Type B pancreatic cell (in vitro differentiated cells): ENCODE results near the gene LNX2. TPM values are rescaled to one million over a fixed set of nuclear protein-coding genes. Genes with fewer than 3 reads are reported as not detected.

Source experiments
- DNase-seq: peaks from one replicate; pipeline ENCODE4 v3.0.0; 2021; ENCODE audit warnings: mixed read lengths; ENCODE audit not compliant: unreplicated experiment; ENCODE audit errors: extremely low spot score
- H3K27ac Mint-ChIP-seq: 2 replicates; pipeline ENCODE4 v1.8.0; 2021; ENCODE audit warnings: mild to moderate bottlenecking, mixed read lengths
- H3K27me3 Mint-ChIP-seq: 2 replicates; pipeline ENCODE4 v1.8.0; 2021; ENCODE audit warnings: mixed read lengths
- H3K36me3 Mint-ChIP-seq: 2 replicates; pipeline ENCODE4 v1.8.0; 2021; ENCODE audit warnings: mixed read lengths
- H3K4me1 Mint-ChIP-seq: one replicate; pipeline ENCODE4 v1.8.0; 2021; ENCODE audit warnings: mixed read lengths; ENCODE audit not compliant: unreplicated experiment
- H3K4me3 Mint-ChIP-seq: 2 replicates; pipeline ENCODE4 v1.8.0; 2021; ENCODE audit warnings: mild to moderate bottlenecking, mixed read lengths
- H3K9me3 Mint-ChIP-seq: 2 replicates; pipeline ENCODE4 v1.8.0; 2021; ENCODE audit warnings: mixed read lengths
- CTCF ChIP-seq: fragments of 200-600 bp; sonication (generic); conservative IDR thresholded peaks from 2 replicates; pipeline ENCODE4 v1.5.0; 2021; ENCODE audit warnings: antibody characterized with exemption, mild to moderate bottlenecking
- total RNA-seq: library from RNA; stranded (reverse); gene quantifications from 2 replicates; pipeline ENCODE4 v1.2.1, GENCODE V29; 2021; ENCODE audit warnings: low replicate concordance

Gene LNX2
- total RNA-seq, 1 donor from 2014 or later = 12.0 TPM

GRCh38 chr13:27565818-27566217 lies 54.5 kb downstream of the LNX2 start:
- H3K27me3 Mint-ChIP-seq = no peaks in the 10 kb centered on the region
- no peaks in the 10 kb centered on the region for H3K36me3 Mint-ChIP-seq
- no peaks in the 10 kb centered on the region for H3K4me1 Mint-ChIP-seq
- no peaks in the 10 kb centered on the region for H3K9me3 Mint-ChIP-seq
- TF ChIP-seq CTCF = no peak
- DNase-seq = no peak
- no peak overlapping the region for H3K4me3 Mint-ChIP-seq
- H3K27ac Mint-ChIP-seq = no peak overlapping the region

- Mint-ChIP-seq H3K4me1 (no peaks in the 10 kb centered on the region), H3K4me3 (no peak overlapping the region), H3K27me3 (no peaks in the 10 kb centered on the region), H3K9me3 (no peaks in the 10 kb centered on the region), H3K27ac (no peak overlapping the region), H3K36me3 (no peaks in the 10 kb centered on the region)
- no peak for DNase-seq
- no peak for TF ChIP-seq CTCF
Measured at GRCh38 chr13:27562457-27562856, 57.9 kb downstream of the LNX2 start.

- H3K4me3 Mint-ChIP-seq = no peak overlapping the region
- no peaks in the 10 kb centered on the region for H3K9me3 Mint-ChIP-seq
- H3K27ac Mint-ChIP-seq = no peak overlapping the region
- no peak for TF ChIP-seq CTCF
- no peak for DNase-seq
- H3K27me3 Mint-ChIP-seq = no peaks in the 10 kb centered on the region
- peaks cover 15% of the 10 kb centered on the region for H3K36me3 Mint-ChIP-seq
- no peaks in the 10 kb centered on the region for H3K4me1 Mint-ChIP-seq
Measured at GRCh38 chr13:27559719-27560118, 60.6 kb downstream of the LNX2 start.

- Mint-ChIP-seq H3K4me1 (no peaks in the 10 kb centered on the region), H3K27ac (no peak overlapping the region), H3K9me3 (no peaks in the 10 kb centered on the region), H3K4me3 (no peak overlapping the region), H3K27me3 (no peaks in the 10 kb centered on the region), H3K36me3 (peaks cover 15% of the 10 kb centered on the region)
- TF ChIP-seq CTCF = no peak
- DNase-seq = no peak
Measured at GRCh38 chr13:27556109-27556508, 64.2 kb downstream of the LNX2 start.

- Mint-ChIP-seq H3K36me3 (peaks cover 20% of the 10 kb centered on the region), H3K4me3 (no peak overlapping the region), H3K27me3 (no peaks in the 10 kb centered on the region), H3K27ac (no peak overlapping the region), H3K4me1 (no peaks in the 10 kb centered on the region), H3K9me3 (no peaks in the 10 kb centered on the region)
- no peak for DNase-seq
- no peak for TF ChIP-seq CTCF
Measured at GRCh38 chr13:27551562-27551961, 68.8 kb downstream of the LNX2 start.

- H3K27me3 Mint-ChIP-seq = no peaks in the 10 kb centered on the region
- peaks cover 9% of the 10 kb centered on the region for H3K36me3 Mint-ChIP-seq
- DNase-seq = no peak
- TF ChIP-seq CTCF = no peak
- no peaks in the 10 kb centered on the region for H3K4me1 Mint-ChIP-seq
- no peaks in the 10 kb centered on the region for H3K9me3 Mint-ChIP-seq
- H3K27ac Mint-ChIP-seq = peak overlapping the region; percentile 71
- H3K4me3 Mint-ChIP-seq = no peak overlapping the region
Measured at GRCh38 chr13:27549406-27549981, 70.8 kb downstream of the LNX2 start.
